GM20000 (cell line): ENCODE results near the gene DYNC1I2.

Source experiments
- DNase-seq: peaks from one replicate; pipeline ENCODE4 v3.0.0; 2012; ENCODE audit warnings: low spot score
- TF ChIP-seq, protein P1 (sequence below): IDR thresholded peaks from 2 replicates; pipeline ENCODE4 v1.5.1; 2012; ENCODE audit warnings: mild to moderate bottlenecking, control low read depth; ENCODE audit errors: extremely low read depth, missing control alignments

Gene DYNC1I2

DNA sequence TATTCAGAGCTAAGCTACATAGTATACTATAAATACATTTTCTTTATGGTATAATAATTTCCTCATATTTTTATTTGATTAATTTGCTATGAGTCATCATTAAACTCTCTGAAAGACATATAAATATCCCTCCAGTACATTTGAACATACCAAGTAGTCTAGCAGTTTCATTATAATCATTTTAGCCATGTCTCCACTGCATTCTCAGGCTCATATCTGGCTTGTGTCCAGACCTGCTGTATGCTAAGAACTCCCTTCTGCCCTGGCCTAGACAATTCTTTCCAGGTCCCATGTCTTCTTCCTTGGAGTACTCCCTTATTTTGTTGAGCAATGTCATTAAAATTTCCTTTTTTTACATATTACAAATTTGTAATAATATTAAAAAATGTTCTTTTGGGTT is 16.6 kb upstream of the DYNC1I2 start:
- TF ChIP-seq, protein P1, sequence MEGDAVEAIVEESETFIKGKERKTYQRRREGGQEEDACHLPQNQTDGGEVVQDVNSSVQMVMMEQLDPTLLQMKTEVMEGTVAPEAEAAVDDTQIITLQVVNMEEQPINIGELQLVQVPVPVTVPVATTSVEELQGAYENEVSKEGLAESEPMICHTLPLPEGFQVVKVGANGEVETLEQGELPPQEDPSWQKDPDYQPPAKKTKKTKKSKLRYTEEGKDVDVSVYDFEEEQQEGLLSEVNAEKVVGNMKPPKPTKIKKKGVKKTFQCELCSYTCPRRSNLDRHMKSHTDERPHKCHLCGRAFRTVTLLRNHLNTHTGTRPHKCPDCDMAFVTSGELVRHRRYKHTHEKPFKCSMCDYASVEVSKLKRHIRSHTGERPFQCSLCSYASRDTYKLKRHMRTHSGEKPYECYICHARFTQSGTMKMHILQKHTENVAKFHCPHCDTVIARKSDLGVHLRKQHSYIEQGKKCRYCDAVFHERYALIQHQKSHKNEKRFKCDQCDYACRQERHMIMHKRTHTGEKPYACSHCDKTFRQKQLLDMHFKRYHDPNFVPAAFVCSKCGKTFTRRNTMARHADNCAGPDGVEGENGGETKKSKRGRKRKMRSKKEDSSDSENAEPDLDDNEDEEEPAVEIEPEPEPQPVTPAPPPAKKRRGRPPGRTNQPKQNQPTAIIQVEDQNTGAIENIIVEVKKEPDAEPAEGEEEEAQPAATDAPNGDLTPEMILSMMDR, result no peak
- no peak for DNase-seq

- TF ChIP-seq, protein P1, result no peak
- DNase-seq, result no peak
These were observed 15.4 kb upstream of the DYNC1I2 start for GRCh38 chr2:171671867-171672266.

DNA sequence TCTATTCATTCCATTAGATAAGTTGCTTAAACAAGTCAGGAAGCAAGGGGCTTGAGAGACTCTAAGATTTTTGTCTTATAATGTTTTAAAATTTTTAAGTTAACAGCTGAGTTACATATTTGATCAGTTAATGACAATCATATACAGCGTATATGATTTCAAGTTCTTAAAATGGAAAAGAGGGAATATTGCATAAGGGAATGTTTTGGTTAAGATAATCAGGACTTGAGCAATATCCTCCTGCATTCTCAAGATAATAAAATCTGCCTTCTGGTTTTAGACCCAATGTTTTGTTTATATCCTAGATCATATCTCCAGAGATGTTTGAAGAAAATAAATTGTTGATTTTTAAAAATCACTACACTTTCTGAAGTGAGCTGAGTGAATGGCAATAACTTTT is 13.4 kb upstream of the DYNC1I2 start:
- TF ChIP-seq, protein P1, result no peak
- DNase-seq, result no peak

GRCh38 chr2:171675810-171676345 is 11.4 kb upstream of the DYNC1I2 start:
- DNase-seq, result no peak
- TF ChIP-seq, protein P1, result no peak

- DNase-seq, result no peak
These were observed 8.7 kb upstream of the DYNC1I2 start for GRCh38 chr2:171678619-171679018.

DNA sequence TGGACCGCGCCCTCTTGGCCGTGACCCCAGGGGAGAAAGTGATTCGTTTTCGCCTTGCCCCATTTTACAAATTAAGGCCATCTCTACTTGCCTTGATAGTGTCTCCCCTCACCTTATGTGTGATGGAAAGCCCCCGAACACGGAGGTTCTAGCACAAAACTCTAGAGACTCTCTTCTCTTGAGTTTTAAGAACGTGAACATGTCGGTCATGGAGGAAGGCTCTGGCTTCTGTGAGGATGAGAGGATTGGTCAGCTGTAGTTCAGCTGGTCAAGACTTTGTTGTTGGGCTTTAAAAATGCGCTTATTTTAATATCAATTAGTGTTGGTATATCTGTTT is 828 bp downstream of the DYNC1I2 start:
- TF ChIP-seq, protein P1, result no peak
- no peak for DNase-seq

More at GRCh38 chr2:171678619-171679018, 8.7 kb upstream of the DYNC1I2 start:
- TF ChIP-seq, protein P1, result no peak

DNA sequence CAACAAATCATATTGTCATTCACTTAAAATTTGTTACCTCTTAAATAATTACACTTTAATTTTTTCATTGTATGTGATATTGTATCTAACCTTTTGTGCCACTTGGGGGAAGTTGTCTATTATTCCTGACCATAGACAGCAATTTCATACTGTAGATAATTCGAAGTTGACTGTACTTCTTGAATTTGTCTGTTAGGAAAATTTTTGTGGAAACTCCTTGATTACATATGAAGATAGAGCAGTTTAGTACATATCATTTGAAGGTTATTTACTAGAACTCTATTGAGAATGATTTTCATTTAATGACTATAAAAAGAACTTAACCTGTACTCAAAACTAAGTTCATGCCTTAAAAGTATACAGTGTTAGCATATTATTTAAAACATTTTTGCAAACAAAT is 5.1 kb downstream of the DYNC1I2 start:
- TF ChIP-seq, protein P1, result no peak
- DNase-seq, result no peak
